GM19043 (cell line): Measurements from ENCODE around the gene ST7L.

Experiments used
- ATAC-seq: cut with Tn5 transposase; IDR thresholded peaks from one replicate; pipeline ENCODE4 v1.9.1; 2021; ENCODE audit warnings: low read depth; ENCODE audit not compliant: unreplicated experiment

ST7L gene

GRCh38 chr1:112554411-112554810 lies 64.5 kb downstream of the ST7L start:
- no peak for ATAC-seq

DNA sequence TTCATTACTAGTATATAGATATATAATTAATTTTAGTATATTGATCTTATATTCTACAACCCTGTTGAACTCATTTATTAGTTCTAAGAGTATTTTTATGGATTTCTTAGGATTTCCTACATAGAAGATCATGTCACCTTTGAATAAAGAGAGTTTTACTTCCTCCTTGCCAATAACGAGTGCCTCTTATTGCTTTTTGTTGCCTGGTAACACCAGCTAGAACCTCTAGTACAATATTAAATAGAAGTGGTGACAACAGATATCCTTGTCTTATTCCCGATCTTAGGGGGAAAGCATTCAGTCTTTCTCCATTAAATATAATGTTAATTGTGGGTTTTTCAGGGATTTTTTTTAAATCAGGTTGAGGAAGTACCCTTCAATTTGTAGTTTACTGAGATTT lies 69.4 kb downstream of the ST7L start:
- ATAC-seq = no peak

GRCh38 chr1:112548547-112548946 lies 70.4 kb downstream of the ST7L start:
- no peak for ATAC-seq

GRCh38 chr1:112546076-112546475 lies 72.9 kb downstream of the ST7L start:
- ATAC-seq = no peak

GRCh38 chr1:112544751-112545150 lies 74.2 kb downstream of the ST7L start:
- no peak for ATAC-seq

- ATAC-seq = no peak
Measured at GRCh38 chr1:112544011-112544688, 74.8 kb downstream of the ST7L start.

- ATAC-seq = no peak
Measured at GRCh38 chr1:112542206-112542973, 76.6 kb downstream of the ST7L start.

- ATAC-seq = no peak
Measured at GRCh38 chr1:112541299-112541698, 77.6 kb downstream of the ST7L start.

DNA sequence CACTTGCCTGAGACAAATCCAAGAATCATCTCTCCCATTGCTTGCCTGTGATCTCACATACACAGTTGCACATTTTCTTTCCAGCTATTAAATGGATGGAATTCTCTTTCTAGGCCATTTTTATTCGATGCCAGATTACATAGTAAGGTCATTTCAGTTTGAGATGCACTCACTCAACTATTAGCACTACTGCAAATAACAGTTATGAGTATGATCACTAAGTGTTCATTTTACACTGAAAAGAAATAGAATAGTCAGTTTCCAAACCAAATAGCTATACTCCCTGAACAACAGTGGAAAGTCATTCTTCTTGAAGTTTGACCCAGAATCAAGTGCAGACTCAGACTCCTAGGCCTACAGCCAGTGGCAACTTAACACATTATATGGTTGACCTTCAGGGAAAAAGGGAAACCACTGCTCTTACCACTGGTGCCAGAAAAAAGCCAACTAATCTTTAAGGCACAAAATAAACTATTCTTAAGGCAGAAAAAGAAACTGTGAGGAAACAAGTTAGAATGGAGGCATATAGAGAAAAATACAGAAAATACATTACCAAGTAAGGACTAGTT lies 78.6 kb downstream of the ST7L start:
- ATAC-seq = no peak

GRCh38 chr1:112538883-112539282 lies 80.1 kb downstream of the ST7L start:
- no peak for ATAC-seq

DNA sequence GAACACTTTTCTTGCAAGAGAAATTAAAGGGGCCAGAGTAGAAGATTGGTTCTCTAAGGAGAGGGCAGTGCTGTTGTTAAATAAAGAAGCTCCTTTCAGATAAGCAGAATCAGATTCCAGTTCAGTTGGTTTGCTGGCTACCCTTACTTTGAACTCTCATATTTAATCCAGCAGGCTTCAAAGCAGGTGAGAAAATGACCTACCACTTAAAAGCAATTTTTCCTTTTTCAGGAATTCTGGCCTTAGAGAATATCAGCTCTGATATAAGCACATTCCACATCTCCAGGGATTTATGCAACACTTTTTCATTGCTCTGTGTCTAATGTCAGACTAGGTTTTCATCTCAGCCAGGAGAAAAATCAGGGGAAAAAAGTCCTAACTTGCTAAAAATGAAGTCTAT lies 81.5 kb downstream of the ST7L start:
- ATAC-seq = no peak

- no peak for ATAC-seq
Measured at GRCh38 chr1:112536561-112536960, 82.4 kb downstream of the ST7L start.

DNA sequence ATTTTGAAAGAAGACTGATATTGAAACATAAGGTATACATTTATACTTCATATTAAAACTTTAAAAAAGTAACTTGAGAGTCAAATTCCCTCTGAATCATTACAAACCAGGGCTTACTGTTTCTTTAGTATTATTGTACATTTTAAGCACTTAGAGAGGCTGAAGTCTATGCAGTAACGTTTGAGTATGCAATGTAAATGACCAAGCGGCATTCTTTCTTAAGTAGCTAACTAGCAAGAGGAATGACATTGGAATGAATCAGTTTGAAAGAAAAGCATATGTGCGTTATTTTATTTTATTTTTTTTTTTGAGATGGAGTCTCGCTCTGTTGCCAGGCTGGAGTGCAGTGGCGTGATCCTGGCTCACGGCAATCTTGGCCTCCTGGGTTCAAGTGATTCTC lies 85.9 kb downstream of the ST7L start:
- no peak for ATAC-seq

- no peak for ATAC-seq
Measured at GRCh38 chr1:112532064-112532463, 86.9 kb downstream of the ST7L start.

- ATAC-seq = no peak
Measured at GRCh38 chr1:112530832-112531231, 88.1 kb downstream of the ST7L start.

GRCh38 chr1:112529301-112529700 lies 89.6 kb downstream of the ST7L start:
- no peak for ATAC-seq

DNA sequence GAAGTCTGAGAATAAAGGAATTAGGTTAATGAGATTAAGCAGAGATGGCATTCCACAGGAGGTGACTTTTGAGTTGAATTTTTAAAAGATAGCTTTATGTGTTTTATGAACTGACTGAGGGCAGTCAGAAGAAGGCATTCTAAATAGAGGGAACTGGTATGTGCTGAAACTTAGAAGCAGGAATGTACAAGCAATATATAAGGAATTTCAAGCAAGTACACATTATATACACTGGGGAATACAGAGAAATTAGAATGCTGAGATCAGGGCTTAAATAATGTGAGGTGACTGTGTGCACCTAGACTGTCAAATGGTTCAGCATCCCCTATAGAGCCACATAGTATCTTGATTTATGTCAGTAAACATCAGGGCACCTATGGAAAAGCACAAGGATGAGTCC lies 90.9 kb downstream of the ST7L start:
- ATAC-seq = no peak

DNA sequence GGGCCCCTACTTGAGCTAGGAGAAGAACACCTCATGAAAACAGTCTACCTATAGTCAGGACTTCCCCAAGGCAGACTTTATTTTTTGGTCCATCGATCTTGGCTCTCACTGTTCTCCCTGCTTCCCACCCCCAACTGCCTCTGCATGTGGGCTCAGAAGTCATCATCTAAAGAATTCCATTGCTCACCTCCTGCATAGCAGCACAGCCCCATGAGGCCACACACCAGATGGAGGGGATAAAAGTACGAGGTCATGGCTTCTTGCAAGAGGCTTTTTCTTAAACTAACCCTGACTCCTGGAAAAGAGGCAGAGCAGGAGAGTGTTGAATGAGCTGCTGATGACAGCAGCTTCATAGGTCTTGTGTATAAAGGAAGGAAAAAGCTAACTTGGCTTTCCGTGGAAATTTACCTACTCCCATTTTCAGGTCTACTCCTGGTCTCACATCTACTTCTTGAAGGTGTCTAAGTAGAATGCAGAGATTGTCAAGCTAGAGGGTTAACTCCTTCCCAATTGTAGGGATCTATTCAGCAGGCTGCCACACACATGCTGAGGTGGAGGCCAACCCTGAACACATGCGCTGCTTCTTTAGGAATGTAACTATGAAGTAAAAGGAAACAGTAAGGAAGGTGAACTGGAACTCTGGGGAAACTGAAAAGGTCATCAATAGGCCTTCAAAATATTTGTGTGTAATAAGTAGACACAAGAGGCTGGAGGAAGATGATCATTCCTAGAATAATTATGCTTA lies 91.5 kb downstream of the ST7L start:
- no peak for ATAC-seq

- ATAC-seq = no peak
Measured at GRCh38 chr1:112524986-112525385, 94.0 kb downstream of the ST7L start.

GRCh38 chr1:112524251-112524650 lies 94.7 kb downstream of the ST7L start:
- no peak for ATAC-seq

DNA sequence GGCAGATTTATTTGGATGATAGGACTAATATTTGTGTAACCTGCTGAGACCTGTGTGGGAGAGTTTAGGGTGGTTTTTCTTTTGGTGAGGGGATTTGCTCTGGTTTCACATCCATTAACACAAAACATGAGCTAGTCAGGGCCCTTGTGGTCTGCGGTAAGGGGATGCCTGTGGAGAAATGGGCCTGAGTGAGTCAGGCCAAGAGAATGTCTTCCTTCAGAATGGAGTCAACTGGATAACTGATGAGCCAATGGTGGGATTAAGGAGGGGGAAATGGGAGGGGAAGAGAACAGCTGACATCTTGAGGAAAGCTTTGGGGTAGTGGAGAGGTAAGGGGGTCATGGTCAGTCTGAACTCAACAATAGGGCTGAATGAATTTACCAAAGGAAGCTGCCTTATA lies 96.3 kb downstream of the ST7L start:
- ATAC-seq = no peak
